Uterus (tissue), 4 donors: ENCODE measurements around the gene C1orf52. TPM values are rescaled to one million over a fixed set of nuclear protein-coding genes. Genes with fewer than 3 reads are reported as not detected.
A peak's percentile ranks its signal among the peaks of the same experiment; 100 is the strongest.

Experiments used
- DNase-seq, 2 donors: peaks; one replicate each; pipeline ENCODE4 v3.0.0-alpha.2; 2019 to 2020
- H3K27ac ChIP-seq, 2 donors: fragments of 200-600 bp; sonication (generic); 1 replicate in 1 of 2; 2 replicates in 1 of 2; pipeline ENCODE4 v1.5.1; 2016 to 2018
- H3K27me3 ChIP-seq, 2 donors: fragments of 200-600 bp; sonication (generic); one replicate each; pipeline ENCODE4 v1.5.1; 2018 to 2019; ENCODE audit warnings: control low read depth in 1 of 2
- H3K36me3 ChIP-seq, 2 donors: fragments of 200-600 bp; sonication (generic); one replicate each; pipeline ENCODE4 v1.5.1; 2019; ENCODE audit warnings: control low read depth in 1 of 2
- H3K4me1 ChIP-seq, 2 donors: fragments of 200-600 bp; sonication (generic); one replicate each; pipeline ENCODE4 v1.5.1; 2018 to 2019; ENCODE audit warnings: control low read depth in 1 of 2
- H3K4me3 ChIP-seq, 2 donors: fragments of 200-600 bp; sonication (generic); 1 replicate in 1 of 2; 2 replicates in 1 of 2; pipeline ENCODE4 v1.5.1; 2018 to 2019; ENCODE audit warnings: mild to moderate bottlenecking in 1 of 2
- H3K9me3 ChIP-seq, 2 donors: fragments of 200-600 bp; sonication (generic); one replicate each; pipeline ENCODE4 v1.5.1; 2019; ENCODE audit warnings: control low read depth in 1 of 2
- POLR2A ChIP-seq, 2 donors: fragments of 450-650 bp; IDR thresholded peaks; one replicate each; pipeline ENCODE4 v1.6.1; 2016; ENCODE audit warnings: antibody characterized with exemption in 2 of 2, mild to moderate bottlenecking in 1 of 2, moderate library complexity in 1 of 2
- intact Hi-C: fragments of 100-400 bp; cut with DNase I; formaldehyde crosslinking; loops from one replicate; pipeline ENCODE4 v1.15.1; 2023; ENCODE audit warnings: low total_unique reads
- small RNA-seq: library from RNA; depleted of rRNA; stranded (forward); fragments of <200 nt; gene quantifications from one replicate; pipeline ENCODE3, GENCODE V24; 2016
- total RNA-seq, 4 donors: library from RNA; depleted of rRNA in 3 of 4; stranded (reverse); fragments of >200 nt in 3 of 4; gene quantifications; one replicate each; pipeline versions ENCODE4 v1.1.0 to v1.2.4, GENCODE V29; 2014 to 2023
- TF ChIP-seq, protein P1 (sequence below), 4 experiments: fragments of 200-600 bp in 2 of 4; fragments of 450-650 bp in 2 of 4; sonication (generic) in 2 of 4; IDR thresholded peaks; one replicate each; pipeline ENCODE4 v1.5.1; 2016 to 2019; ENCODE audit warnings: antibody characterized with exemption in 4 of 4, mild to moderate bottlenecking in 2 of 4, moderate library complexity in 1 of 4
- donor health status: DM: yes; HTN: yes; CAD: no.

C1orf52 gene
- total RNA-seq, 4 donors from 2014 or later, result 22.3 to 47.6 (median 28.8) TPM

DNA sequence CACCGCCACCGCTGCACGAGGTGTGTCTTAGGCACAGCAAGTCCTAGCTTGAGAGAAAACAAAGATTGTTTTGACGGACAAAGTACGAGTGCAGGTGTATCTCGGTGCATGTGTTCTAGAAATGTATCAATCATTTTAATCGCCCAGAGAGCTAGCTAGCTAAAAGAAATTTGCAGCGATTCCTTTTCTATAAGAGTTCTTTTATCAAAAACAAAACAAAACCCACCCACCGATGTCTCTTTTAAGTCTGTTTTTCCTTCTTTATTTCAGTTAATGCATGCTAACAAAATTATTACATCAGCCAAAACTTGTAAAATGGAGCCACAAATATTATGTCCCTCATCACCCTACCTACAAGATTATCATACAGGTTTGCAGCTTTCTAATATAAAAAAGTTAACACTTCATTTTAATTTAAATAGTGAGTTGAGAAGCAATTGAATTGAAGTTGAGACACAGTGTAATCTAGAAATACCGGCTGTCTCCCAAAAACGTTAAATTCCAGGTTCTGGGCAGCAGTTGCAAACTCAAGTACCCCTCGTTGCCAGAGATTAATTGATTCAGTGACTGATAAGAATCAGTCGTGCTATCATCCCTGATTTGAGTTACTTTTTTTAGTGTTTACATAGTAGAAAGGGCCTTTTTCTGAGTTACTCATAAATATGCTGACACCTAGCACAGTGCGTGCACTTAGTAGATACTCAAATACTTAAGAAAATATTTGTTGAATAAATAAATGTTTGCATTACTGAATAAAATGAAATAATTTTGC is 57.2 kb downstream of the C1orf52 start:
- intact Hi-C loops, result loop anchor here (5.0 kb wide), 1 partner anchor 55 kb away; the partner anchor contains the start of gene C1orf52

GRCh38 chr1:85201340-85202091 is 57.9 kb downstream of the C1orf52 start:
- Histone ChIP-seq H3K36me3 (no peaks in the 10 kb centered on the region), H3K4me1 (peaks cover 0 to 8% of the 10 kb centered on the region in 2 donors), H3K9me3 (no peaks in the 10 kb centered on the region), H3K27me3 (no peaks in the 10 kb centered on the region), H3K4me3 (peak overlapping the region; percentile 54 to 92), H3K27ac (peak overlapping the region; percentile 92 to 99)
- peak; percentile 71 to 74 for TF ChIP-seq POLR2A (IDR thresholded peaks at IDR 0.05)
- TF ChIP-seq, protein P1, sequence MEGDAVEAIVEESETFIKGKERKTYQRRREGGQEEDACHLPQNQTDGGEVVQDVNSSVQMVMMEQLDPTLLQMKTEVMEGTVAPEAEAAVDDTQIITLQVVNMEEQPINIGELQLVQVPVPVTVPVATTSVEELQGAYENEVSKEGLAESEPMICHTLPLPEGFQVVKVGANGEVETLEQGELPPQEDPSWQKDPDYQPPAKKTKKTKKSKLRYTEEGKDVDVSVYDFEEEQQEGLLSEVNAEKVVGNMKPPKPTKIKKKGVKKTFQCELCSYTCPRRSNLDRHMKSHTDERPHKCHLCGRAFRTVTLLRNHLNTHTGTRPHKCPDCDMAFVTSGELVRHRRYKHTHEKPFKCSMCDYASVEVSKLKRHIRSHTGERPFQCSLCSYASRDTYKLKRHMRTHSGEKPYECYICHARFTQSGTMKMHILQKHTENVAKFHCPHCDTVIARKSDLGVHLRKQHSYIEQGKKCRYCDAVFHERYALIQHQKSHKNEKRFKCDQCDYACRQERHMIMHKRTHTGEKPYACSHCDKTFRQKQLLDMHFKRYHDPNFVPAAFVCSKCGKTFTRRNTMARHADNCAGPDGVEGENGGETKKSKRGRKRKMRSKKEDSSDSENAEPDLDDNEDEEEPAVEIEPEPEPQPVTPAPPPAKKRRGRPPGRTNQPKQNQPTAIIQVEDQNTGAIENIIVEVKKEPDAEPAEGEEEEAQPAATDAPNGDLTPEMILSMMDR (IDR thresholded peaks at IDR 0.05), result peak in 1 of 4 experiments; percentile 8
- intact Hi-C loops, result loop anchor here (5.0 kb wide), 1 partner anchor 56 kb away; the partner anchor contains the start of gene C1orf52
- peak; percentile 71 to 79 for DNase-seq

More for the DNA sequence above, 57.2 kb downstream of the C1orf52 start:
- no peak for DNase-seq
- Histone ChIP-seq H3K4me1 (peaks cover 0 to 8% of the 10 kb centered on the region in 2 donors), H3K36me3 (no peaks in the 10 kb centered on the region), H3K9me3 (no peaks in the 10 kb centered on the region), H3K27ac (peak overlapping the region; percentile 92 to 99), H3K4me3 (peak overlapping the region; percentile 54 to 92), H3K27me3 (no peaks in the 10 kb centered on the region)
- no peak for TF ChIP-seq POLR2A (IDR thresholded peaks at IDR 0.05)
- TF ChIP-seq, protein P1 (IDR thresholded peaks at IDR 0.05), result no peak

GRCh38 chr1:85200463-85201339 is 58.8 kb downstream of the C1orf52 start, which contains the start of gene SYDE2:
Gene SYDE2, minus strand, starts transcription at chr1:85201016. Its CDS starts 20 bp downstream, at chr1:85200996.
- peak within 1 kb of the TSS; percentile 92 to 99 for H3K27ac ChIP-seq
- no peaks in the 10 kb centered on the region for H3K27me3 ChIP-seq
- TF ChIP-seq, protein P1 (IDR thresholded peaks at IDR 0.05), result no peak
- peak; percentile 44 to 75 for TF ChIP-seq POLR2A (IDR thresholded peaks at IDR 0.05)
- intact Hi-C loops, result loop anchor here (5.0 kb wide), 1 partner anchor 57 kb away; the partner anchor contains the start of gene C1orf52
- H3K36me3 ChIP-seq, result no peaks in the 10 kb centered on the region
- H3K4me1 ChIP-seq, result peaks cover 0 to 8% of the 10 kb centered on the region in 2 donors
- no peaks in the 10 kb centered on the region for H3K9me3 ChIP-seq
- DNase-seq, result peak; percentile 77 to 81
- peak within 1 kb of the TSS; percentile 54 to 92 for H3K4me3 ChIP-seq

Small RNA genes within 50 kb of the gene (small RNA-seq; reads per million reads assigned to genes)
- not detected for gene RF00019

Other genes with a start within 250 kb of the C1orf52 start
- gene MCOLN3, start 211.2 kb downstream of the C1orf52 start, total RNA-seq, result 10 to 100 TPM in 2 of 4 donors, 1 to 10 TPM in 2; 2.1 to 37.7 (median 12.0) TPM
- 10 to 100 TPM in 3 of 4 donors, 1 to 10 TPM in 1; 5.3 to 24.3 (median 14.6) TPM for gene SYDE2, start 58.6 kb downstream of the C1orf52 start, total RNA-seq
- 10 to 100 TPM; 15.3 to 31.9 (median 26.8) TPM for gene BCL10, start 17.0 kb upstream of the C1orf52 start, total RNA-seq
- 10 to 100 TPM; 12.9 to 28.9 (median 18.2) TPM for gene DDAH1, start 205.5 kb upstream of the C1orf52 start, total RNA-seq